H1 (cell line): ENCODE data around the gene PTCH1. TPM values are rescaled to one million over a fixed set of nuclear protein-coding genes. Genes with fewer than 3 reads are reported as not detected.

Experiments used
- CTCF ChIA-PET: fragments of 300-600 bp; sonication (Branson Sonifier 250); formaldehyde crosslinking; loops from one replicate; lab custom pipeline; 2021; ENCODE audit not compliant: partially characterized antibody; lab: Charles Lee
- POLR2A ChIA-PET: fragments of 300-600 bp; sonication (Branson Sonifier 250); formaldehyde crosslinking; loops from one replicate; lab custom pipeline; 2021; ENCODE audit warnings: inconsistent platforms; ENCODE audit not compliant: partially characterized antibody; lab: Charles Lee
- DNase-seq, 2 experiments: peaks; one replicate each; pipeline versions ENCODE4 v3.0.0 to v3.0.0-alpha.2; 2010 to 2022; ENCODE audit warnings: low spot score in 2 of 2, low read depth in 1 of 2, mixed read lengths in 1 of 2
- FAIRE-seq: peaks from 2 replicates; lab custom pipeline; 2011; peaks lifted over from hg19 to GRCh38; lab: Jason Lieb, UNC
- H2AFZ ChIP-seq: 2 replicates; pipeline ENCODE4 v1.8.1; 2012; ENCODE audit warnings: low read length, inconsistent platforms
- H2AK5ac ChIP-seq: 2 replicates; pipeline ENCODE4 v1.6.1; 2013; ENCODE audit warnings: low read depth, low read length
- H2BK120ac ChIP-seq: replicated peaks from 2 replicates; pipeline ENCODE3; 2013; ENCODE audit warnings: low read depth, low read length, inconsistent platforms
- H2BK12ac ChIP-seq: 2 replicates; pipeline ENCODE4 v1.6.1; 2013; ENCODE audit warnings: low read depth, low read length
- H2BK15ac ChIP-seq: 2 replicates; pipeline ENCODE4 v1.6.1; 2013; ENCODE audit warnings: low read length
- H2BK20ac ChIP-seq: 2 replicates; pipeline ENCODE4 v1.6.1; 2013; ENCODE audit warnings: low read length
- H2BK5ac ChIP-seq: 2 replicates; pipeline ENCODE4 v1.6.1; 2013; ENCODE audit warnings: low read depth, low read length
- H3K14ac ChIP-seq: 2 replicates; pipeline ENCODE4 v1.6.1; 2013; ENCODE audit warnings: inconsistent platforms; ENCODE audit not compliant: insufficient read length
- H3K18ac ChIP-seq: 2 replicates; pipeline ENCODE4 v1.6.1; 2013; ENCODE audit warnings: low read length; ENCODE audit errors: extremely low read depth
- H3K23ac ChIP-seq: 2 replicates; pipeline ENCODE4 v1.6.1; 2013; ENCODE audit warnings: inconsistent platforms; ENCODE audit not compliant: insufficient read length
- H3K23me2 ChIP-seq: 2 replicates; pipeline ENCODE4 v1.6.1; 2013; ENCODE audit warnings: low read depth, low read length
- H3K27ac ChIP-seq: 2 replicates; pipeline ENCODE4 v1.6.1; 2011; ENCODE audit warnings: low read depth, low read length, inconsistent platforms
- H3K27me3 ChIP-seq, 4 experiments: replicated peaks in 1 of 4; 1 replicate in 1 of 4; 2 replicates in 3 of 4; pipeline versions ENCODE4 v1.6.1 to v1.8.1; 2011 to 2013; ENCODE audit warnings: low read length in 3 of 4, mild to moderate bottlenecking in 3 of 4, inconsistent platforms in 2 of 4, mixed read lengths in 2 of 4, moderate library complexity in 1 of 4; ENCODE audit not compliant: control insufficient read depth in 3 of 4, insufficient read depth in 3 of 4; ENCODE audit errors: extremely low read depth in 1 of 4
- H3K36me3 ChIP-seq, 4 experiments: 2 replicates each; pipeline versions ENCODE4 v1.6.1 to v1.8.1; 2011 to 2013; ENCODE audit warnings: mild to moderate bottlenecking in 4 of 4, low read length in 3 of 4, moderate library complexity in 2 of 4, control low read depth in 1 of 4, inconsistent platforms in 1 of 4; ENCODE audit not compliant: insufficient read depth in 4 of 4, control insufficient read depth in 2 of 4
- H3K4ac ChIP-seq: replicated peaks from 2 replicates; pipeline ENCODE3; 2013; ENCODE audit warnings: low read length, low read depth, mixed read lengths, inconsistent platforms; ENCODE audit not compliant: insufficient read length
- H3K4me1 ChIP-seq, 4 experiments: replicated peaks in 1 of 4; 1 replicate in 1 of 4; 2 replicates in 3 of 4; pipeline versions ENCODE4 v1.6.1 to v1.8.1; 2011 to 2013; ENCODE audit warnings: low read length in 3 of 4, inconsistent platforms in 2 of 4, mixed read lengths in 1 of 4; ENCODE audit not compliant: insufficient read depth in 4 of 4, control insufficient read depth in 3 of 4
- H3K4me2 ChIP-seq, 2 experiments: 2 replicates each; pipeline versions ENCODE4 v1.6.1 to v1.8.1; 2011 to 2013; ENCODE audit warnings: low read depth in 2 of 2, low read length in 2 of 2, control low read depth in 1 of 2, inconsistent platforms in 1 of 2, mild to moderate bottlenecking in 1 of 2; ENCODE audit not compliant: insufficient read depth in 1 of 2
- H3K4me3 ChIP-seq, 4 experiments: fragments of 200-600, 300-600 bp in 1 of 4; sonication (generic), shearing (Covaris generic), sonication (Bioruptor Twin) in 1 of 4; 2 replicates each; pipeline versions ENCODE4 v1.5.1 to v1.8.1; 2011 to 2016; ENCODE audit warnings: low read length in 4 of 4, low read depth in 3 of 4, control low read depth in 2 of 4, inconsistent platforms in 2 of 4, mild to moderate bottlenecking in 2 of 4, mixed read lengths in 1 of 4, moderate library complexity in 1 of 4; ENCODE audit not compliant: insufficient read depth in 2 of 4; ENCODE audit errors: extremely low read depth in 1 of 4
- H3K56ac ChIP-seq: replicated peaks from 2 replicates; pipeline ENCODE3; 2013; ENCODE audit warnings: low read depth, mild to moderate bottlenecking, mixed read lengths, low read length, inconsistent platforms; ENCODE audit not compliant: insufficient read length
- H3K79me1 ChIP-seq: 2 replicates; pipeline ENCODE4 v1.6.1; 2013; ENCODE audit warnings: low read depth, low read length, control low read depth
- H3K79me2 ChIP-seq, 2 experiments: 2 replicates each; pipeline versions ENCODE4 v1.6.1 to v1.8.1; 2012 to 2013; ENCODE audit warnings: low read length in 2 of 2, mild to moderate bottlenecking in 2 of 2, inconsistent platforms in 1 of 2; ENCODE audit not compliant: insufficient read depth in 2 of 2, control insufficient read depth in 1 of 2
- H3K9ac ChIP-seq, 4 experiments: replicated peaks in 1 of 4; 1 replicate in 1 of 4; 2 replicates in 3 of 4; pipeline versions ENCODE4 v1.6.1 to v1.8.1; 2011 to 2013; ENCODE audit warnings: low read depth in 3 of 4, low read length in 3 of 4, control low read depth in 2 of 4, mild to moderate bottlenecking in 2 of 4, moderate library complexity in 2 of 4, inconsistent platforms in 1 of 4; ENCODE audit errors: extremely low read depth in 1 of 4
- H3K9me3 ChIP-seq, 2 experiments: 2 replicates each; pipeline versions ENCODE4 v1.6.1 to v1.8.1; 2012 to 2013; ENCODE audit warnings: mild to moderate bottlenecking in 2 of 2, moderate library complexity in 2 of 2, control low read depth in 1 of 2, inconsistent platforms in 1 of 2, low read depth in 1 of 2, low read length in 1 of 2, mixed read lengths in 1 of 2; ENCODE audit not compliant: insufficient read depth in 2 of 2
- H4K20me1 ChIP-seq, 2 experiments: replicated peaks in 1 of 2; 2 replicates each; pipeline versions ENCODE3 to v1.8.1; 2011 to 2013; ENCODE audit warnings: inconsistent platforms in 2 of 2, low read length in 2 of 2, mild to moderate bottlenecking in 1 of 2; ENCODE audit not compliant: insufficient read depth in 2 of 2, control insufficient read depth in 1 of 2
- H4K5ac ChIP-seq: 2 replicates; pipeline ENCODE4 v1.6.1; 2013; ENCODE audit warnings: low read length, low read depth, mixed read lengths, inconsistent platforms; ENCODE audit not compliant: insufficient read length
- H4K8ac ChIP-seq: 2 replicates; pipeline ENCODE4 v1.8.0; 2013; ENCODE audit warnings: mild to moderate bottlenecking, moderate library complexity, low read length, inconsistent platforms; ENCODE audit not compliant: insufficient read depth; ENCODE audit errors: extremely low read depth
- H4K91ac ChIP-seq: replicated peaks from 2 replicates; pipeline ENCODE3; 2013; ENCODE audit warnings: low read length, mixed read lengths, inconsistent platforms; ENCODE audit not compliant: insufficient read length
- BACH1 ChIP-seq: IDR thresholded peaks from 2 replicates; pipeline ENCODE4 v1.6.1; 2012; ENCODE audit warnings: low read length, improper control_type of control experiment
- EZH2 ChIP-seq: fragments of 200-600 bp; sonication (generic); IDR thresholded peaks from 2 replicates; pipeline ENCODE4 v1.7.1; 2012; ENCODE audit warnings: low read depth, mild to moderate bottlenecking, moderate library complexity, low read length, inconsistent platforms; ENCODE audit not compliant: severe bottlenecking
- GTF2F1 ChIP-seq: IDR thresholded peaks from 2 replicates; pipeline ENCODE4 v1.6.1; 2012; ENCODE audit warnings: low read depth, low read length, improper control_type of control experiment, borderline replicate concordance
- POLR2A ChIP-seq, 2 experiments: IDR thresholded peaks; 1 replicate in 1 of 2; 2 replicates in 1 of 2; pipeline ENCODE4 v1.6.1; 2011; ENCODE audit warnings: low read depth in 2 of 2, low read length in 2 of 2, mild to moderate bottlenecking in 2 of 2; ENCODE audit errors: control extremely low read depth in 1 of 2
- RBBP5 ChIP-seq: IDR thresholded peaks from 2 replicates; pipeline ENCODE4 v1.7.1; 2012; ENCODE audit warnings: low read depth, mild to moderate bottlenecking, inconsistent platforms, low read length, moderate library complexity, borderline replicate concordance
- RXRA ChIP-seq: IDR thresholded peaks from 2 replicates; pipeline ENCODE4 v1.6.1; 2011; ENCODE audit warnings: low read depth, mild to moderate bottlenecking, low read length, moderate library complexity; ENCODE audit not compliant: insufficient read depth
- YY1 ChIP-seq: IDR thresholded peaks from 2 replicates; pipeline ENCODE4 v1.6.1; 2011; ENCODE audit warnings: low read depth, mild to moderate bottlenecking, low read length
- polyA plus RNA-seq, 7 experiments: library from polyadenylated mRNA; depleted of rRNA in 3 of 7; stranded (reverse) in 5 of 7; unstranded in 2 of 7; fragments of >200 nt in 5 of 7; fragments of 200-250 nt in 2 of 7; gene quantifications; 1 replicate in 5 of 7; 2 replicates in 1 of 7; 4 replicates in 1 of 7; pipeline versions ENCODE4 v1.2.1 to v1.2.3, GENCODE V29; 2011 to 2013; ENCODE audit warnings: missing spikeins in 2 of 7, mixed read lengths in 2 of 7
- total RNA-seq: library from RNA; stranded (reverse); fragmentation: NEBNext Ultra II Directional; extraction: Animal tissue kit (Norgen Biotek cat#: 25700); gene quantifications from 2 replicates; pipeline ENCODE4 v1.2.1, GENCODE V29; 2021

The PTCH1 gene
- total and polyA plus RNA-seq, 2 of the 8 experiments (the other 6 are each of a cell fraction or from before 2014, with no cell fraction given): 6.4 to 34.1 TPM

- Histone ChIP-seq H4K8ac (no peak overlapping the region), H2AFZ (no peak overlapping the region), H2BK120ac (no peak overlapping the region), H3K23ac (no peak overlapping the region), H4K91ac (no peak overlapping the region), H3K79me2 (no peaks in the 10 kb centered on the region), H2BK5ac (no peak overlapping the region), H2BK15ac (no peak overlapping the region), H3K4me3 (no peak overlapping the region), H3K9me3 (peaks cover 8 to 11% of the 10 kb centered on the region in 2 experiments; a peak in 3 of 4 replicates), H2BK20ac (no peak overlapping the region), H3K23me2 (no peaks in the 10 kb centered on the region), H2BK12ac (no peak overlapping the region), H3K4ac (no peak overlapping the region), H2AK5ac (no peak overlapping the region), H3K36me3 (peaks cover 0 to 11% (median 4%) of the 10 kb centered on the region in 4 experiments; a peak in 5 of 8 replicates), H3K14ac (no peak overlapping the region), H3K4me1 (no peaks in the 10 kb centered on the region), H3K56ac (no peak overlapping the region), H3K9ac (no peak overlapping the region), H3K4me2 (no peak overlapping the region), H3K18ac (no peak overlapping the region), H3K27ac (no peak overlapping the region), H3K79me1 (no peaks in the 10 kb centered on the region), H3K27me3 (no peaks in the 10 kb centered on the region), H4K20me1 (no peaks in the 10 kb centered on the region), H4K5ac (no peak overlapping the region)
- FAIRE-seq: no peak
- ChIA-PET CTCF (interaction anchor here (0.6 to 0.8 kb wide), 2 partner anchors 21 to 896 kb away, joined by 3 to 4 read pairs; no protein-coding TSS in a partner anchor), POLR2A (no interaction called here)
- DNase-seq: no peak
- no peak for TF ChIP-seq GTF2F1
- no peak for TF ChIP-seq RBBP5
- no peak for TF ChIP-seq BACH1
- no peak for TF ChIP-seq POLR2A (IDR thresholded peaks at IDR 0.05; ENCODE audit: control extremely low read depth in 1 of 2, low read depth in 2 of 2, low read length in 2 of 2)
- TF ChIP-seq EZH2: no peak
- TF ChIP-seq YY1: no peak
- TF ChIP-seq RXRA: no peak
Observed at GRCh38 chr9:95419444-95419843, 97.3 kb downstream of the PTCH1 start.
